DND-41 (cell line): ENCODE results near the gene NTNG2.

Source experiments
- ATAC-seq: fragments of 200-7000 bp; cut with Tn5 transposase; 3 replicates; pipeline ENCODE4 v1.9.1; 2021; ENCODE audit warnings: low read depth; ENCODE audit not compliant: insufficient read depth
- DNase-seq: peaks from one replicate; pipeline ENCODE4 v3.0.0-alpha.2; 2020
- H2AFZ ChIP-seq: 2 replicates; pipeline ENCODE4 v1.6.0; 2012; ENCODE audit warnings: low read depth, low read length
- H3K27ac ChIP-seq: 2 replicates; pipeline ENCODE4 v1.5.1; 2012; ENCODE audit warnings: low read length, inconsistent platforms
- H3K27me3 ChIP-seq: fragments of 200-600 bp; sonication (generic); 2 replicates; pipeline ENCODE4 v1.6.0; 2012; ENCODE audit warnings: low read length, mild to moderate bottlenecking, inconsistent platforms; ENCODE audit not compliant: insufficient read depth, poor library complexity
- H3K36me3 ChIP-seq: 2 replicates; pipeline ENCODE4 v1.5.1; 2012; ENCODE audit warnings: low read length, inconsistent platforms; ENCODE audit not compliant: insufficient read depth
- H3K4me1 ChIP-seq: 2 replicates; pipeline ENCODE4 v1.5.1; 2012; ENCODE audit warnings: mild to moderate bottlenecking, low read length; ENCODE audit not compliant: insufficient read depth
- H3K4me2 ChIP-seq: 2 replicates; pipeline ENCODE4 v1.6.0; 2012; ENCODE audit warnings: mild to moderate bottlenecking, moderate library complexity, low read length, inconsistent platforms; ENCODE audit not compliant: insufficient read depth
- H3K4me3 ChIP-seq, 2 experiments: fragments of 200-600 bp in 1 of 2; shearing (Covaris generic) in 1 of 2; 2 replicates each; pipeline ENCODE4 v1.5.1; 2012 to 2016; ENCODE audit warnings: inconsistent platforms in 2 of 2, low read length in 2 of 2, mild to moderate bottlenecking in 2 of 2, low read depth in 1 of 2, moderate library complexity in 1 of 2
- H3K79me2 ChIP-seq: 2 replicates; pipeline ENCODE4 v1.6.0; 2012; ENCODE audit warnings: low read length, inconsistent platforms; ENCODE audit not compliant: insufficient read depth
- H3K9ac ChIP-seq: 2 replicates; pipeline ENCODE4 v1.6.0; 2012; ENCODE audit warnings: low read depth, mild to moderate bottlenecking, inconsistent platforms, low read length, moderate library complexity
- H3K9me3 ChIP-seq: 2 replicates; pipeline ENCODE4 v1.5.1; 2012; ENCODE audit warnings: low read length, moderate library complexity, mild to moderate bottlenecking, inconsistent platforms; ENCODE audit not compliant: insufficient read depth, severe bottlenecking
- H4K20me1 ChIP-seq: 2 replicates; pipeline ENCODE4 v1.6.0; 2012; ENCODE audit warnings: low read length; ENCODE audit not compliant: insufficient read depth
- CTCF ChIP-seq: IDR thresholded peaks from 2 replicates; pipeline ENCODE4 v1.5.1; 2012; ENCODE audit warnings: borderline replicate concordance, low read length, moderate library complexity, mild to moderate bottlenecking; ENCODE audit not compliant: poor library complexity, severe bottlenecking; ENCODE audit errors: extremely low read depth
- EZH2 ChIP-seq: IDR thresholded peaks from 3 replicates; pipeline ENCODE4 v1.6.1; 2012; ENCODE audit warnings: borderline replicate concordance, low read depth, mild to moderate bottlenecking, moderate library complexity, low read length, inconsistent platforms; ENCODE audit not compliant: severe bottlenecking

Gene NTNG2

DNA sequence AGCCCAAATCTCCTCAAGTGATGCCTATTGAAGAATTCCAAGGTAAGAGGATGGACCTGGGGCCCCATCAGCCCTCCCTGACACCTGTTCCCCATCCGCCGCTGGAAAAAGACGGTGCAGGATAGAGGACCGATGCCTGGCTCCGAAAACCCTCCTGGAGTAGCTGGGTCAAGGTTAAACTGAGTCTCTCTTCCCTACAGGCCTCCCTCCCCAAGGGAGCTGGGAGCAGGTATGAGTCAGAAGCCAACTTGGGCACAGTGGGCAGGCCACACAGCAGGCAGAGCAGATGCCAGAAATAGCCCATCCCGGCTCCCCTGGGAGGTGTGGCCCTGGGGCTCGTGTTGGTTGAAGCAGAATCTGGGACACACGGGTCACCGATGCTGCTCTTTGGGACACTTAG, 75.6 kb downstream of the NTNG2 start:
- no peak overlapping the region for H3K27ac ChIP-seq
- ATAC-seq (no peak), DNase-seq (no peak)
- no peak for TF ChIP-seq CTCF
- no peak for TF ChIP-seq EZH2
- no peak overlapping the region for H3K4me2 ChIP-seq
- H4K20me1 ChIP-seq: peaks cover 13% of the 10 kb centered on the region
- no peaks in the 10 kb centered on the region for H3K9me3 ChIP-seq
- no peaks in the 10 kb centered on the region for H3K79me2 ChIP-seq
- H3K9ac ChIP-seq: no peak overlapping the region
- peaks cover 10% of the 10 kb centered on the region for H3K27me3 ChIP-seq
- H3K36me3 ChIP-seq: no peaks in the 10 kb centered on the region
- no peak overlapping the region for H2AFZ ChIP-seq
- no peak overlapping the region for H3K4me3 ChIP-seq
- peaks cover 18% of the 10 kb centered on the region for H3K4me1 ChIP-seq

GRCh38 chr9:132238026-132238972, 76.4 kb downstream of the NTNG2 start:
- ATAC-seq: no peak
- TF ChIP-seq EZH2: no peak
- no peak for TF ChIP-seq CTCF
- Histone ChIP-seq H2AFZ (no peak overlapping the region), H4K20me1 (peaks cover 13% of the 10 kb centered on the region), H3K9me3 (no peaks in the 10 kb centered on the region), H3K4me1 (peaks cover 24% of the 10 kb centered on the region), H3K36me3 (no peaks in the 10 kb centered on the region), H3K79me2 (no peaks in the 10 kb centered on the region), H3K27me3 (peaks cover 18% of the 10 kb centered on the region), H3K9ac (no peak overlapping the region), H3K27ac (no peak overlapping the region), H3K4me2 (no peak overlapping the region), H3K4me3 (no peak overlapping the region)
- DNase-seq: no peak

DNA sequence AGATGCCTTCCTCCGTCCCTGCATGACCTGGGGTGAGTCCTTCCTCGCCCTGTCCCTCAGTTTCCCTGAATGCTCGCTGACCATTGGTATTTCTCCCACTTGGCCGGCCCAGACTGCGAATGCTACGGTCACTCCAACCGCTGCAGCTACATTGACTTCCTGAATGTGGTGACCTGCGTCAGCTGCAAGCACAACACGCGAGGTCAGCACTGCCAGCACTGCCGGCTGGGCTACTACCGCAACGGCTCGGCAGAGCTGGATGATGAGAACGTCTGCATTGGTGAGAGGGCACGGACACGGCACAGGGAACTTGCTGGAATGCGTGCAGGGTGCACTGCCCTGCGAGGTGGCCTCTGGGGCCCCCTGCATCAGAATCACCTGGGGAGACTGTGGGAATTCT, 77.1 kb downstream of the NTNG2 start:
- Histone ChIP-seq H3K9ac (no peak overlapping the region), H3K9me3 (no peaks in the 10 kb centered on the region), H3K79me2 (no peaks in the 10 kb centered on the region), H3K4me2 (no peak overlapping the region), H3K27me3 (peaks cover 25% of the 10 kb centered on the region), H3K4me1 (peaks cover 24% of the 10 kb centered on the region), H3K27ac (no peak overlapping the region), H3K4me3 (no peak overlapping the region), H2AFZ (no peak overlapping the region), H4K20me1 (peaks cover 13% of the 10 kb centered on the region), H3K36me3 (no peaks in the 10 kb centered on the region)
- no peak for TF ChIP-seq CTCF
- no peak for TF ChIP-seq EZH2
- DNase-seq (no peak), ATAC-seq (no peak)
